22Rv1 (cell line): ENCODE data around the gene FHOD3.

Experiments
- CTCF ChIP-seq: fragments of 450-650 bp; IDR thresholded peaks from 2 replicates; pipeline ENCODE4 v1.5.1; 2017; ENCODE audit warnings: mild to moderate bottlenecking
- ZFX ChIP-seq: fragments of 450-650 bp; IDR thresholded peaks from 2 replicates; pipeline ENCODE4 v1.6.1; 2017; ENCODE audit warnings: antibody characterized with exemption, borderline replicate concordance

GRCh38 chr18:36564841-36565240, 267.3 kb downstream of the FHOD3 start:
- no peak for TF ChIP-seq CTCF
- TF ChIP-seq ZFX = no peak
